Activated T-helper 1 cell treated with anti-CD3 and anti-CD28 coated beads, Interleukin-2, amount 50 U/mL, for 16 hours (primary cell): ENCODE results near the gene SLC44A4.
"Not testable (repeated sequence)": the region's sequence is repeated elsewhere in the genome, so short reads cannot be mapped to it uniquely, and the experiment has no call there.

Experiments used
- DNase-seq, 2 donors: peaks; one replicate each; pipeline ENCODE4 v3.0.0-alpha.2; 2020; ENCODE audit warnings: low read depth in 1 of 2, low spot score in 1 of 2

The SLC44A4 gene

GRCh38 chr6:31829633-31830283 is 49.0 kb downstream of the SLC44A4 start:
- no peak for DNase-seq

GRCh38 chr6:31827286-31828079 is 51.3 kb downstream of the SLC44A4 start, which contains the start of gene HSPA1B:
Gene HSPA1B, plus strand, starts transcription at chr6:31827738. Its CDS starts 213 bp downstream, at chr6:31827951.
- peak; percentile 76 to 81 for DNase-seq

- no peak for DNase-seq
Measured at GRCh38 chr6:31826793-31827285, 52.0 kb downstream of the SLC44A4 start.

- no peak for DNase-seq
Measured at GRCh38 chr6:31825553-31825952, 53.2 kb downstream of the SLC44A4 start.

GRCh38 chr6:31823592-31824196 is 55.1 kb downstream of the SLC44A4 start:
- DNase-seq = not testable (repeated sequence)

- DNase-seq = peak; percentile 34 to 42
Measured at GRCh38 chr6:31822036-31822821, 56.6 kb downstream of the SLC44A4 start.

- peak; percentile 21 to 46 for DNase-seq
Measured at GRCh38 chr6:31821301-31822035, 57.3 kb downstream of the SLC44A4 start.

- not testable (repeated sequence) for DNase-seq
Measured at GRCh38 chr6:31820399-31820798, 58.4 kb downstream of the SLC44A4 start.

GRCh38 chr6:31819871-31820299 is 58.9 kb downstream of the SLC44A4 start:
- no peak for DNase-seq

GRCh38 chr6:31817929-31818511 is 60.8 kb downstream of the SLC44A4 start:
- not testable (repeated sequence) for DNase-seq

GRCh38 chr6:31817133-31817928 is 61.5 kb downstream of the SLC44A4 start:
- not testable (repeated sequence) for DNase-seq

GRCh38 chr6:31815025-31815838 is 63.6 kb downstream of the SLC44A4 start, which contains the start of the genes HSPA1A and HSPA1L:
Gene HSPA1A, plus strand, starts transcription at chr6:31815543. Its CDS starts 214 bp downstream, at chr6:31815757.
Gene HSPA1L, minus strand, starts transcription at chr6:31815283. Its CDS starts 3,311 bp downstream, at chr6:31811972.
- peak; percentile 43 to 50 for DNase-seq

- DNase-seq = peak; percentile 42 to 54
Measured at GRCh38 chr6:31814677-31815024, 64.1 kb downstream of the SLC44A4 start.

GRCh38 chr6:31813465-31813849 is 65.3 kb downstream of the SLC44A4 start:
- DNase-seq = no peak
